Left ventricle myocardium inferior (tissue), 1 donor: Measurements from ENCODE around the gene EDDM13. TPM values are rescaled to one million over a fixed set of nuclear protein-coding genes. Genes with fewer than 3 reads are reported as not detected.

Experiments used
- DNase-seq: peaks from one replicate; pipeline ENCODE4 v3.0.0-alpha.2; 2020
- H3K27ac ChIP-seq: fragments of 200-600 bp; replicated peaks from 2 replicates; pipeline ENCODE4 v1.8.0; 2021
- H3K27me3 ChIP-seq: fragments of 200-600 bp; 2 replicates; pipeline ENCODE4 v1.8.0; 2021; ENCODE audit warnings: low read depth
- H3K36me3 ChIP-seq: fragments of 200-600 bp; 2 replicates; pipeline ENCODE4 v1.8.0; 2021
- H3K4me1 ChIP-seq: fragments of 200-600 bp; 2 replicates; pipeline ENCODE4 v1.8.0; 2021
- H3K4me3 ChIP-seq: fragments of 200-600 bp; 2 replicates; pipeline ENCODE4 v1.8.0; 2021; ENCODE audit warnings: mild to moderate bottlenecking, moderate library complexity
- H3K9me3 ChIP-seq: fragments of 200-600 bp; replicated peaks from 2 replicates; pipeline ENCODE4 v1.8.0; 2021
- CTCF ChIP-seq: fragments of 200-600 bp; IDR thresholded peaks from 2 replicates; pipeline ENCODE4 v1.8.0; 2021; ENCODE audit warnings: antibody characterized with exemption, mild to moderate bottlenecking, borderline replicate concordance
- intact Hi-C: fragments of 100-400 bp; cut with micrococcal nuclease; formaldehyde crosslinking; loops from one replicate; pipeline ENCODE4 v1.11.0; 2022
- total RNA-seq: library from RNA; stranded (reverse); fragmentation: NEBNext Ultra II Directional; extraction: Animal tissue kit (Norgen Biotek cat#: 25700); gene quantifications from one replicate; pipeline ENCODE4 v1.2.1, GENCODE V29; 2021
- donor health status: DM: no; HTN: yes; CAD: no; lungs with severe emphysema.

The EDDM13 gene
- total RNA-seq, 1 donor from 2014 or later: 0.55 TPM

GRCh38 chr19:56312342-56312741 is 39.8 kb downstream of the EDDM13 start:
- peaks cover 41% of the 10 kb centered on the region for H3K4me1 ChIP-seq
- intact Hi-C loops: no loop called here
- no peak for TF ChIP-seq CTCF
- no peak overlapping the region for H3K4me3 ChIP-seq
- no peaks in the 10 kb centered on the region for H3K9me3 ChIP-seq
- no peak for DNase-seq
- H3K27ac ChIP-seq: no peak overlapping the region
- H3K36me3 ChIP-seq: peaks cover 13% of the 10 kb centered on the region
- H3K27me3 ChIP-seq: no peaks in the 10 kb centered on the region

GRCh38 chr19:56312787-56313657 is 40.5 kb downstream of the EDDM13 start:
- intact Hi-C loops: no loop called here
- H3K4me3 ChIP-seq: peak overlapping the region; percentile 75
- peak overlapping the region; percentile 99 for H3K27ac ChIP-seq
- peaks cover 37% of the 10 kb centered on the region for H3K4me1 ChIP-seq
- H3K9me3 ChIP-seq: no peaks in the 10 kb centered on the region
- no peak for TF ChIP-seq CTCF
- DNase-seq: no peak
- peaks cover 13% of the 10 kb centered on the region for H3K36me3 ChIP-seq
- no peaks in the 10 kb centered on the region for H3K27me3 ChIP-seq

GRCh38 chr19:56314018-56314380 is 41.5 kb downstream of the EDDM13 start:
- intact Hi-C loops: no loop called here
- peaks cover 13% of the 10 kb centered on the region for H3K36me3 ChIP-seq
- no peaks in the 10 kb centered on the region for H3K9me3 ChIP-seq
- peak overlapping the region; percentile 99 for H3K27ac ChIP-seq
- peaks cover 37% of the 10 kb centered on the region for H3K4me1 ChIP-seq
- peak overlapping the region; percentile 75 for H3K4me3 ChIP-seq
- H3K27me3 ChIP-seq: no peaks in the 10 kb centered on the region
- no peak for TF ChIP-seq CTCF
- DNase-seq: no peak

GRCh38 chr19:56314381-56315076 is 42.0 kb downstream of the EDDM13 start, which contains the start of gene ZSCAN5A:
TSS of gene ZSCAN5A (minus strand) at chr19:56314839. CDS start at chr19:56225046, 89,793 bp downstream.
- no peaks in the 10 kb centered on the region for H3K27me3 ChIP-seq
- H3K27ac ChIP-seq: peak within 1 kb of the TSS; percentile 99
- no peak for TF ChIP-seq CTCF
- H3K36me3 ChIP-seq: peaks cover 13% of the 10 kb centered on the region
- peak within 1 kb of the TSS; percentile 75 for H3K4me3 ChIP-seq
- intact Hi-C loops: no loop called here
- peak; percentile 96 for DNase-seq
- H3K9me3 ChIP-seq: no peaks in the 10 kb centered on the region
- H3K4me1 ChIP-seq: peaks cover 37% of the 10 kb centered on the region

GRCh38 chr19:56315077-56315828 is 42.7 kb downstream of the EDDM13 start:
- Histone ChIP-seq H3K4me1 (peaks cover 37% of the 10 kb centered on the region), H3K9me3 (no peaks in the 10 kb centered on the region), H3K4me3 (peak overlapping the region; percentile 75), H3K27ac (peak overlapping the region; percentile 99), H3K27me3 (no peaks in the 10 kb centered on the region), H3K36me3 (peaks cover 13% of the 10 kb centered on the region)
- TF ChIP-seq CTCF: no peak
- intact Hi-C loops: no loop called here
- peak; percentile 93 for DNase-seq
